Right ventricle myocardium superior (tissue), 1 donor: ENCODE results near the gene GNAT1. TPM values are rescaled to one million over a fixed set of nuclear protein-coding genes. Genes with fewer than 3 reads are reported as not detected.

Source experiments
- ATAC-seq: fragments of 200-7000 bp; cut with Tn5 transposase; one replicate; pipeline ENCODE4 v1.9.1; 2020; ENCODE audit warnings: mild to moderate bottlenecking; ENCODE audit not compliant: poor library complexity
- DNase-seq: peaks from one replicate; pipeline ENCODE4 v3.0.0-alpha.2; 2020
- intact Hi-C: fragments of 100-400 bp; cut with DNase I; formaldehyde crosslinking; loops from one replicate; pipeline ENCODE4 v1.11.2; 2022
- total RNA-seq: library from RNA; stranded (reverse); fragmentation: NEBNext Ultra II Directional; extraction: Animal tissue kit (Norgen Biotek cat#: 25700); gene quantifications from one replicate; pipeline ENCODE4 v1.2.1, GENCODE V29; 2021
- donor health status: DM: no; HTN: yes; CAD: no; lungs with severe emphysema.

Gene GNAT1
- total RNA-seq, 1 donor from 2014 or later = not detected

DNA sequence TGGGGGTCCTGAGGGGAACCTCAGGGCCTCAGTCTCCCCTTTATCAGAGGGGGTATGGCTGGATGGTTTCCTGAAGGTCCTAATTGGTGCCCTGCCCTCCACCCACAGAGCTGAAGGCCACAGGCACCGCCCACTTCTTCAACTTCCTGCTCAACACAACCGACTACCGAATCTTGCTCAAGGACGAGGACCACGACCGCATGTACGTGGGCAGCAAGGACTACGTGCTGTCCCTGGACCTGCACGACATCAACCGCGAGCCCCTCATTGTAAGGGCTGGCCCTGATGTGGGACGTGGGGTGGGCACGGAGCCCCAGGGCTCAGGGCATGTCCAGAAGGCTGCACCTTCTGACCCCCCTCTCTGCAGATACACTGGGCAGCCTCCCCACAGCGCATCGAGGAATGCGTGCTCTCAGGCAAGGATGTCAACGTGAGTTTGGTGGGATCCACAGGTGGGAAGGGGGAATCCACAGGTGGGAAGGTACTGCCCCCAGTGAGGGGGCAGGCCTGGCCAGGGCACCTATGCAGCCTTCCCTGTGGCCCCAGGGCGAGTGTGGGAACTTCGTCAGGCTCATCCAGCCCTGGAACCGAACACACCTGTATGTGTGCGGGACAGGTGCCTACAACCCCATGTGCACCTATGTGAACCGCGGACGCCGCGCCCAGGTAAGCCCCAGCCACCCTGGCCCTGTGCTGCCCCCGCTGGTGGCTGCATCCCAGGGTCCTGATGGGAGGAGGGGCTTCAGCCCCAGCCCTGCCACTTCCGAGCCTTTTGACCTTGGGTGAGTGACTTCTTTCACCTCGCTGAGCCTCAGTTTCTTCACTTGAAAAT, 17.5 kb upstream of the GNAT1 start:
- intact Hi-C loops = no loop called here
- no peak for ATAC-seq
- DNase-seq = no peak

DNA sequence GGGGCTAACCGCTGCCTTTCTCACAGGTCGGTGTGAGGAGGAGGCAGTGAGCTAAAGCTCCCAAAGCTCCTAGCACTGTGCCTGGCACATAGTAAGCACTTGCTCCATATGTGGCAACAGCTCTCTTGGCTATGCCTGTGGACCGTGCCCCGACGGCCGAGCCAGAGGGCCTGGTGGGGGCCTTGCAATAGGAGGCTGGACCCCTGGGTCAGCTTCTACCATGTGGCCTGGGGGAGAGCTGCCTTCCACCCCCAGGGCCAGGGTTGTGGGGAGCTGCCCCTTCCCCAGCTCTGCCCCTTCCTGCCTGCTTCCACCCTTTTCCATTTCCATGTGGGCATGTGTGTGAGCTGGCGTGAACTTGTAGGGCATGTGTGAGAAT, 16.9 kb upstream of the GNAT1 start:
- intact Hi-C loops = no loop called here
- no peak for ATAC-seq
- DNase-seq = no peak

DNA sequence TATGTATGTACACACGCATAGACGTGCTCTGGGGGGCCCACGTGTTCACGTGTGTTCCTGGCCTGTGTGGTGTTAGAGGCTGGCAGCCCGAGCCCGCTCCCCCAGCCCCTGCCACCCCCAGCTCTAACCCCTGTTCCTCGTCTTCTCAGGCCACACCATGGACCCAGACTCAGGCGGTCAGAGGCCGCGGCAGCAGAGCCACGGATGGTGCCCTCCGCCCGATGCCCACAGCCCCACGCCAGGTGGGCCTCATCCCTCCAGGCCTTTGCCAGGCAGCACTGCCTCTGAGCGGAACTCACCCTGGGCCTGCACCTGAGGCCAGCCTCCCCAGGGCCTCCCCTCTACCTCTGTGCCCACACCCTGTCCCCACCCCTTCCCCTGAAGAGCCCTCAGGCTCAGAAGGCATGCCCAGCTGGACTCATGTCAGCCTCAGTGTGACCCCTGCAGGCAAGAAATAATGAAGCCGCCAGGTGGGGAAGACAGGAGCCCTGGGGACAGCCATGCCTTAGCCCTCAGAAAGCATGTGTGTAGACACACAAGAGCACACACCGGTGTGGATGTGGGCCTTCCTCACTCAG, 16.4 kb upstream of the GNAT1 start:
- intact Hi-C loops = no loop called here

DNA sequence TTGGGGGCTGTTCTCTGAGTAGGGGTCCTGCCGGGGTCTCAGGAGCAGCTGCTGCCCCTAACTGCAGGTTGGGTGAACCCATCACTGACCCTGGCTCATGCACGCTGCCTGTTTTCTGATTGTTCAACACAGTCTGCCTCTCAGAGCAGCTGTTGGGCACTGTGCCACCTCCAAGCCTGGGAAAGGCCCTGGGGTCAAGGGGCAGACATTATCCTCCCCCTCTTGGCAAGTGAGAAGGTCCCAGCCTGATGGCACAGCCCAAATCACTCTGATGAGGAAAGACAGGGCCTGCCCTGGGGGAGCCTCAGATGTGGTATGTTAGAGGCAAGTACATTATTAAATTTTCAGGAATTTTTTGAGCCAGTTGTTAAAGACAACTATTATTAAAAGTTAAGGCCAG, 14.1 kb upstream of the GNAT1 start:
- intact Hi-C loops = no loop called here
- DNase-seq (peak; percentile 50), ATAC-seq (no peak)

More for the DNA sequence above, 16.4 kb upstream of the GNAT1 start:
- DNase-seq (no peak), ATAC-seq (no peak)

DNA sequence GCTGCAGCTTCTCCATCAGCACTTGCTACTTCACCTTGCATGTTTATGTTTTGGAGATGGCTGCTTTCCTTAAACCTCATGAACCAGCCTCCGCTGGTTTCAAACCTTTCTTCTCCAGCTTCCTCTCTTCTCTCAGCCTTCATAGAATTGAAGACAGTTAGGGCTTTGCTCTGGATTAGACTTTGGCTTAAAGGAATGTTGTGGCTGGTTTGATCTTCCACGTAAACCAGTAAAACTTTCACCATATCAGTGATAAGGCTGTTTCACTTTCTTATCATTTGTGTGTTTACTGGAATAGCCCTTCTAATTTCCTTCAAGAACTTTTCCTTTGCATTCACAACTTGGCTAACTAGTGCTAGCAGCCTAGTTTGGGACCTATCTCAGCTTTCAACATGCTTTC, 11.7 kb upstream of the GNAT1 start:
- intact Hi-C loops = no loop called here
- ATAC-seq (no peak), DNase-seq (no peak)

GRCh38 chr3:50181985-50182384, 9.4 kb upstream of the GNAT1 start:
- no peak for ATAC-seq
- intact Hi-C loops = no loop called here

GRCh38 chr3:50182533-50183099, 8.8 kb upstream of the GNAT1 start:
- no peak for ATAC-seq
- intact Hi-C loops = no loop called here
- DNase-seq = no peak

More at GRCh38 chr3:50181985-50182384, 9.4 kb upstream of the GNAT1 start:
- DNase-seq = no peak

DNA sequence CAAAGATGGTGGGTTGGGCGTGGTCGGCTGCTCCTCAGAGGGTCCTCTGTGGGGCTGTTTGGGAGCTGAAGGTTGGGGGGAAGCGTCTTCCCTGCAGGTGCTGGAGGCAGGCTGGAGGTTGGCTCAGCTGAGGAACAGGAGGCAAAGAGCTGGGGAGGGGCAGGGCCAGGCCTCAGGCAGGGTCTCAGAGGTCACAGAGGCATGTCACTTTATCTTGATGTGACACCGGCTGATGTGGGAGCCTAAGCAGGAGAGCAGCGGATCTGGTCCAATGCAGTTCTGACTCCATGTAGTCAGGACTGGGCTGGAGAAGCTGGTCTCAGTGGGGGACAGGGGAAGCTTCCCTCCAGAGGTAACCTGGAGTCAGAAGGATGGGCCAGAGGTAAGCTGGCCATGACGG, 7.7 kb upstream of the GNAT1 start:
- DNase-seq (no peak), ATAC-seq (no peak)
- intact Hi-C loops = no loop called here

DNA sequence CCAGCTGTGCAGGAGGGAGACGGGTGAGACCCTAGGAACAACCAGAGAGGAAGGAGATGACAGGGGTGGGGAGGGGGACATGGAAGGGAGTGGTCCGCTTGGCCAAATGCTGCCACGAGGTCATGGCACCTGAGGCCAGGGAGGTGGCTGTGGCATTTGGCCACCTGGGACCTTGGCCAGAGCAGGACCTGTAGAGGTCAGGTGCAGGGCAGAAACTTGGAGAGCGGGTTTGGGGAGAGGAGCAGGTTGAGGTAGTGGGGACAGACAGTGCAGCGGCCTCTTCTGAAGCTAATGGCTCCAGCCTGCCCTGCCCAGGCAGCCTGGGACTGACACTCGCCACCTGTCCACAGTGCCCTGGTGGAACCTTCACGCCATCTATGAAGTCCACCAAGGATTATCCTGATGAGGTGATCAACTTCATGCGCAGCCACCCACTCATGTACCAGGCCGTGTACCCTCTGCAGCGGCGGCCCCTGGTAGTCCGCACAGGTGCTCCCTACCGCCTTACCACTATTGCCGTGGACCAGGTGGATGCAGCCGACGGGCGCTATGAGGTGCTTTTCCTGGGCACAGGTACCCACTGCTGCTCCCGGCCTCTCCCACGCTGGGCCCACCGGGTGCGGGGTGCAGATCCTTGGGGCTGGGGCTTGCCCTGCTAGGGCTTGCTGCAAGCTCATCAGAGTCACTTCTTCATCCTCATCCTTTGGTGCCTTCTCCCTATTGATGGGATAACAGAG, 7.0 kb upstream of the GNAT1 start:
- intact Hi-C loops = no loop called here
- no peak for ATAC-seq
- no peak for DNase-seq

GRCh38 chr3:50185230-50185629, 6.2 kb upstream of the GNAT1 start:
- DNase-seq = no peak
- intact Hi-C loops = no loop called here

GRCh38 chr3:50186096-50186495, 5.3 kb upstream of the GNAT1 start:
- ATAC-seq (no peak), DNase-seq (no peak)
- intact Hi-C loops = no loop called here

More at GRCh38 chr3:50185230-50185629, 6.2 kb upstream of the GNAT1 start:
- ATAC-seq = no peak

GRCh38 chr3:50187750-50188149, 3.7 kb upstream of the GNAT1 start:
- ATAC-seq (no peak), DNase-seq (no peak)
- intact Hi-C loops = no loop called here

GRCh38 chr3:50189274-50189673, 2.1 kb upstream of the GNAT1 start:
- DNase-seq (peak; percentile 82), ATAC-seq (peak; percentile 87)
- intact Hi-C loops = loop anchor here (1.0 kb wide), 1 partner anchor 68 kb away; no protein-coding TSS in a partner anchor

- DNase-seq (no peak), ATAC-seq (no peak)
- intact Hi-C loops = loop anchor here (1.0 kb wide), 1 partner anchor 69 kb away; no protein-coding TSS in a partner anchor
These were observed 1.4 kb upstream of the GNAT1 start for GRCh38 chr3:50189989-50190388.

GRCh38 chr3:50192124-50192523, 714 bp downstream of the GNAT1 start:
- no peak for ATAC-seq
- intact Hi-C loops = loop anchor here (2.0 kb wide), 2 partner anchors 35 to 81 kb away; no protein-coding TSS in a partner anchor
- no peak for DNase-seq

DNA sequence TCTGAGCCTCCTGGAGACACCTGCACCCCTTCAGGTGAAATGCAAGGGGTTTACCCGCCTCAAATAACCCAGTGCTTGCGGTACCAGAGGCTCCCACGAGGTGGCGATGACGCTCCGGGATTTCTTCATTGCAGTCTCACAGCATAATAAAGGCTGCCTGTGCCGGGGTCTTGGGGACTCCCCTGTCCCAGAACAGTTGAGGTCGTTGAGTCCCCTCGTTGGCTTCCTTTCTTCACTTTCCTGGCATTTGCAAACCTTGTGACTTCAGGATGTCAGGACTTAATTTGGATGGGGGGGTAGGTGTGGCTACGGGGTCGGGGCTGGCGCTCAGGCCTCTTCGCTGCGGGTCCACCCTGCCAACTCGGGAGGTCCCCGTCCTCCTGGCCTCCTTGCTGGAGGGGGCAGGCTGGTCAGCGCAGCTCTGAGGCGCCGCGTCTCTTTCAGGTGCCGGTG, 1.3 kb downstream of the GNAT1 start:
- DNase-seq (peak; percentile 80), ATAC-seq (peak; percentile 54)
- intact Hi-C loops = loop anchor here (2.0 kb wide), 2 partner anchors 34 to 80 kb away; no protein-coding TSS in a partner anchor

- DNase-seq = no peak
- intact Hi-C loops = loop anchor here (2.0 kb wide), 2 partner anchors 34 to 80 kb away; no protein-coding TSS in a partner anchor
- ATAC-seq = no peak
These were observed 1.9 kb downstream of the GNAT1 start for GRCh38 chr3:50193286-50193685.

GRCh38 chr3:50193746-50194127, 2.3 kb downstream of the GNAT1 start:
- intact Hi-C loops = loop anchor here (2.0 kb wide), 2 partner anchors 33 to 79 kb away; no protein-coding TSS in a partner anchor
- ATAC-seq (no peak), DNase-seq (no peak)
